Measurements from ENCODE around the gene GADD45GIP1. TPM values are rescaled to one million over a fixed set of nuclear protein-coding genes. Genes with fewer than 3 reads are reported as not detected.
"Not testable (repeated sequence)": the region's sequence is repeated elsewhere in the genome, so short reads cannot be mapped to it uniquely, and the experiment has no call there.

Gene GADD45GIP1
- total and polyA plus RNA-seq, 10 of the 15 experiments (the other 5 are each of a cell fraction or from before 2014, with no cell fraction given): 5.1 to 136 (median 30.1) TPM

DNA sequence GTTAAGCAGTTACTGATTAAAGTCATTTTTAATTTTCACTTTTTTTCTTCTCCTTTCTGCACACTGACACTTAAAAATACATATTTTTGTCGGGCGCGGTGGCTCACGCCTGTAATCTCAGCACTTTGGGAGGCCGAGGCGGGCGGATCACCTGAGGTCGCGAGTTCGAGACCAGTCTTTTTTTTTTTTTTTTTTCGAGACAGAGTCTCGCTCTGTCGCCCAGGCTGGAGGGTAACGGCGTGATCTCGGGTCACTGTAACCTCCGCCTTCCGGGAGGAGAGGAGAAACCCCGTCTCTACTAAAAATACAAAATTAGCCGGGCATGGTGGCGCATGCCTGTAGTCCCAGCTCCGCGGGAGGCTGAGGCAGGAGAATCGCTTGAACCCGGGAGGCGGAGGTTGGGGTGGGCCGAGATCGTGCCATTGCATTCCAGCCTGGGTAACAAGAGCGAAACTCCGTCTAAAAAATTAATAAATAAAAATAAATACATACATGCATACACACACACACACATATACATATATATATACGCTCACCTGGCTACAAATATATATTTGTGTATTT lies 448 bp upstream of the GADD45GIP1 start:
- ChIA-PET POLR2A (interaction anchor here (0.7 to 1.9 kb wide), 4 partner anchors 20 to 174 kb away, joined by 3 to 5 read pairs (median 3); partner anchors contain the start of gene CALR), CTCF (interaction anchor here (4.6 kb wide), 1 partner anchor 8 kb away, joined by 40 read pairs; no protein-coding TSS in a partner anchor), SMC1A (ENCODE audit: uncharacterized antibody, unreplicated experiment) (interaction anchor here (0.6 to 1.8 kb wide), 3 partner anchors 8 to 90 kb away, joined by 3 to 6 read pairs (median 4); partner anchors contain the start of gene GCDH)
- H3K36me3 ChIP-seq (ENCODE audit: control insufficient read depth in 2 of 2, insufficient read depth in 2 of 2, low read length in 1 of 2); FAIRE-seq; RAD21 ChIA-PET (ENCODE audit: unreplicated experiment); in situ Hi-C loops (cut with MboI); DNase-seq (ENCODE audit: low read depth, low spot score); BruUV-seq (replicated peaks); H3K27me3 ChIP-seq (replicated peaks in 1 of 2; ENCODE audit: control insufficient read depth in 2 of 2, insufficient read depth in 2 of 2, low read length in 1 of 2); H3K9me3 ChIP-seq (replicated peaks; ENCODE audit: control insufficient read depth, insufficient read depth, low read length); H4K20me1 ChIP-seq (ENCODE audit: control insufficient read depth, insufficient read depth); intact Hi-C loops (cut with micrococcal nuclease; ENCODE audit: unreplicated experiment): not testable (repeated sequence)
- peak overlapping the region; percentile 80 for H3K9ac ChIP-seq (ENCODE audit: control insufficient read depth, insufficient read depth, low read length)
- H3K4me1 ChIP-seq (ENCODE audit: control insufficient read depth, insufficient read depth, low read length): peaks cover 11% of the 10 kb centered on the region
- H3K27ac ChIP-seq (ENCODE audit: control insufficient read depth, insufficient read depth): peak overlapping the region; percentile 71
- TF ChIP-seq, protein P1, sequence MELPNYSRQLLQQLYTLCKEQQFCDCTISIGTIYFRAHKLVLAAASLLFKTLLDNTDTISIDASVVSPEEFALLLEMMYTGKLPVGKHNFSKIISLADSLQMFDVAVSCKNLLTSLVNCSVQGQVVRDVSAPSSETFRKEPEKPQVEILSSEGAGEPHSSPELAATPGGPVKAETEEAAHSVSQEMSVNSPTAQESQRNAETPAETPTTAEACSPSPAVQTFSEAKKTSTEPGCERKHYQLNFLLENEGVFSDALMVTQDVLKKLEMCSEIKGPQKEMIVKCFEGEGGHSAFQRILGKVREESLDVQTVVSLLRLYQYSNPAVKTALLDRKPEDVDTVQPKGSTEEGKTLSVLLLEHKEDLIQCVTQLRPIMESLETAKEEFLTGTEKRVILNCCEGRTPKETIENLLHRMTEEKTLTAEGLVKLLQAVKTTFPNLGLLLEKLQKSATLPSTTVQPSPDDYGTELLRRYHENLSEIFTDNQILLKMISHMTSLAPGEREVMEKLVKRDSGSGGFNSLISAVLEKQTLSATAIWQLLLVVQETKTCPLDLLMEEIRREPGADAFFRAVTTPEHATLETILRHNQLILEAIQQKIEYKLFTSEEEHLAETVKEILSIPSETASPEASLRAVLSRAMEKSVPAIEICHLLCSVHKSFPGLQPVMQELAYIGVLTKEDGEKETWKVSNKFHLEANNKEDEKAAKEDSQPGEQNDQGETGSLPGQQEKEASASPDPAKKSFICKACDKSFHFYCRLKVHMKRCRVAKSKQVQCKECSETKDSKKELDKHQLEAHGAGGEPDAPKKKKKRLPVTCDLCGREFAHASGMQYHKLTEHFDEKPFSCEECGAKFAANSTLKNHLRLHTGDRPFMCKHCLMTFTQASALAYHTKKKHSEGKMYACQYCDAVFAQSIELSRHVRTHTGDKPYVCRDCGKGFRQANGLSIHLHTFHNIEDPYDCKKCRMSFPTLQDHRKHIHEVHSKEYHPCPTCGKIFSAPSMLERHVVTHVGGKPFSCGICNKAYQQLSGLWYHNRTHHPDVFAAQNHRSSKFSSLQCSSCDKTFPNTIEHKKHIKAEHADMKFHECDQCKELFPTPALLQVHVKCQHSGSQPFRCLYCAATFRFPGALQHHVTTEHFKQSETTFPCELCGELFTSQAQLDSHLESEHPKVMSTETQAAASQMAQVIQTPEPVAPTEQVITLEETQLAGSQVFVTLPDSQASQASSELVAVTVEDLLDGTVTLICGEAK (IDR thresholded peaks at IDR 0.05; ENCODE audit: borderline replicate concordance): peak; percentile 57; the same call in 1 of the 2 replicates
- TF ChIP-seq, protein P2, sequence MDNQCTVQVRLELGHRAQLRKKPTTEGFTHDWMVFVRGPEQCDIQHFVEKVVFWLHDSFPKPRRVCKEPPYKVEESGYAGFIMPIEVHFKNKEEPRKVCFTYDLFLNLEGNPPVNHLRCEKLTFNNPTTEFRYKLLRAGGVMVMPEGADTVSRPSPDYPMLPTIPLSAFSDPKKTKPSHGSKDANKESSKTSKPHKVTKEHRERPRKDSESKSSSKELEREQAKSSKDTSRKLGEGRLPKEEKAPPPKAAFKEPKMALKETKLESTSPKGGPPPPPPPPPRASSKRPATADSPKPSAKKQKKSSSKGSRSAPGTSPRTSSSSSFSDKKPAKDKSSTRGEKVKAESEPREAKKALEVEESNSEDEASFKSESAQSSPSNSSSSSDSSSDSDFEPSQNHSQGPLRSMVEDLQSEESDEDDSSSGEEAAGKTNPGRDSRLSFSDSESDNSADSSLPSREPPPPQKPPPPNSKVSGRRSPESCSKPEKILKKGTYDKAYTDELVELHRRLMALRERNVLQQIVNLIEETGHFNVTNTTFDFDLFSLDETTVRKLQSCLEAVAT (IDR thresholded peaks at IDR 0.05): peak; percentile 95
- peak; percentile 27; the same call in 1 of the 2 replicates for TF ChIP-seq PML (IDR thresholded peaks at IDR 0.05; ENCODE audit: low read length)
- TF ChIP-seq CHD4 (IDR thresholded peaks at IDR 0.05): 0 out of 2 replicates have a peak, but pooled peaks have one; percentile 47
- TF ChIP-seq ZNF384 (IDR thresholded peaks at IDR 0.05; ENCODE audit: borderline replicate concordance, low read depth, low read length): peak; percentile 80
- 0 out of 2 replicates have a peak, but pooled peaks have one; percentile 17 for TF ChIP-seq ATF7 (IDR thresholded peaks at IDR 0.05; ENCODE audit: low read depth)
- 0 out of 2 replicates have a peak, but pooled peaks have one; percentile 56 for TF ChIP-seq CHD1 (IDR thresholded peaks at IDR 0.05; ENCODE audit: low read depth, low read length)
- TF ChIP-seq RUNX3 (IDR thresholded peaks at IDR 0.05; ENCODE audit: low read length): 0 out of 2 replicates have a peak, but pooled peaks have one; percentile 12
- 0 out of 2 replicates have a peak, but pooled peaks have one; percentile 60 for TF ChIP-seq NBN (IDR thresholded peaks at IDR 0.05)
- TF ChIP-seq SKIL (IDR thresholded peaks at IDR 0.05; ENCODE audit: low read depth, poor library complexity, severe bottlenecking): peak; percentile 25
- TF ChIP-seq ZNF217 (IDR thresholded peaks at IDR 0.05): peak; percentile 56; the same call in 1 of the 2 replicates
- TF ChIP-seq, protein P3, sequence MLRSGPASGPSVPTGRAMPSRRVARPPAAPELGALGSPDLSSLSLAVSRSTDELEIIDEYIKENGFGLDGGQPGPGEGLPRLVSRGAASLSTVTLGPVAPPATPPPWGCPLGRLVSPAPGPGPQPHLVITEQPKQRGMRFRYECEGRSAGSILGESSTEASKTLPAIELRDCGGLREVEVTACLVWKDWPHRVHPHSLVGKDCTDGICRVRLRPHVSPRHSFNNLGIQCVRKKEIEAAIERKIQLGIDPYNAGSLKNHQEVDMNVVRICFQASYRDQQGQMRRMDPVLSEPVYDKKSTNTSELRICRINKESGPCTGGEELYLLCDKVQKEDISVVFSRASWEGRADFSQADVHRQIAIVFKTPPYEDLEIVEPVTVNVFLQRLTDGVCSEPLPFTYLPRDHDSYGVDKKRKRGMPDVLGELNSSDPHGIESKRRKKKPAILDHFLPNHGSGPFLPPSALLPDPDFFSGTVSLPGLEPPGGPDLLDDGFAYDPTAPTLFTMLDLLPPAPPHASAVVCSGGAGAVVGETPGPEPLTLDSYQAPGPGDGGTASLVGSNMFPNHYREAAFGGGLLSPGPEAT (IDR thresholded peaks at IDR 0.05; ENCODE audit: low read depth): peak; percentile 40; the same call in 1 of the 2 replicates
- ATAC-seq: peak; percentile 22
- H3K4me3 ChIP-seq: peak overlapping the region; percentile 78
- peak overlapping the region; percentile 85 for H3K4me2 ChIP-seq (ENCODE audit: control insufficient read depth, insufficient read depth)
- WGBS (ENCODE audit: insufficient coverage, insufficient replicate concordance, low lambda C conversion rate, missing lambda C conversion rate): 6% methylated on average over 24 of the region's 31 CpGs
- peak overlapping the region; percentile 94 for H2AFZ ChIP-seq (ENCODE audit: control insufficient read depth, low read depth, low read length)
- H3K79me2 ChIP-seq (ENCODE audit: control insufficient read depth, insufficient read depth, low read length): peaks cover 32% of the 10 kb centered on the region
